ENCODE results near the gene OR10G4. TPM values are rescaled to one million over a fixed set of nuclear protein-coding genes. Genes with fewer than 3 reads are reported as not detected.
"Not testable (repeated sequence)": the region's sequence is repeated elsewhere in the genome, so short reads cannot be mapped to it uniquely, and the experiment has no call there.

OR10G4 gene, protein sequence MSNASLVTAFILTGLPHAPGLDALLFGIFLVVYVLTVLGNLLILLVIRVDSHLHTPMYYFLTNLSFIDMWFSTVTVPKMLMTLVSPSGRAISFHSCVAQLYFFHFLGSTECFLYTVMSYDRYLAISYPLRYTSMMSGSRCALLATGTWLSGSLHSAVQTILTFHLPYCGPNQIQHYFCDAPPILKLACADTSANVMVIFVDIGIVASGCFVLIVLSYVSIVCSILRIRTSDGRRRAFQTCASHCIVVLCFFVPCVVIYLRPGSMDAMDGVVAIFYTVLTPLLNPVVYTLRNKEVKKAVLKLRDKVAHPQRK
- not detected for total RNA-seq

DNA sequence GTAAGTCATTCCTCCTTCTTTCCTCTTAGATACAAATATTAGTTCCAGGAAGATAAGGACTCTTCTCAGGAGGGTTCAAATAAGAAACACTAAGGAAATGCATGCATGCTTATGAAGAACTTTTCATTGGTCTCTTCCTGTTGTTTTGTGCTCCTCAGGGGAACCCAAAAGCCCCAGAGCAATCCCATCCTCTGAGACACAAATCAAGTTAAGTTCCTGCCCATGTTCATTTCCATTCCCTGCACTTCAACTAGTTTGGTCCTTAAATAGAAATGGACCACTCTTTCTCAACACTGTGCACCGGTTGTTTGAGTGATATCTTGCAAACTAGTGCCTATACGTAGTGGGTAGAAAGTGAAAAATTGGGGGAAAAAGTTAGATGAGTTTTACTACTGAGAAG lies at the start of gene OR10G4:
Gene OR10G4, plus strand, starts transcription at position 301 of the 400 bp plus-strand sequence. CDS start 2,578 bp downstream, outside the sequence.
- no peak for DNase-seq

DNA sequence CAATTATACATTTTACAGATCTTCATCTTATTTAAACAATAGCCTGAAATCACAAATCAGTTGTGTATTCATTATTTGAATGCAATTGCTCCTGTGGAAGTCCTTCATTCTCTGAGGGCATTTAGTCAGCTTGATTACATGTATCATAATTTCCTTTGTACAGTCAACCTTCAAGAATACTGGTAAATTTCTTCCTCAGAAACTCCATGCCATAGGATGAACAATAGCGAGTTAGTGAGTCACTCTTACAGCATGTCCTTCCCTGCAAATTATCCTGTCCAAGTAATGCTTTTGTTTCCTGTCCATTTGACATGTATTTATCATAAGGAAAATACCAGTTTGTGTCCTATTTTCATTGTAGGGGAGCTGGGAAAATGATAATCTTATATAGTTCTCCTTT lies 39.0 kb upstream of the OR10G4 start:
- no peak for DNase-seq

DNA sequence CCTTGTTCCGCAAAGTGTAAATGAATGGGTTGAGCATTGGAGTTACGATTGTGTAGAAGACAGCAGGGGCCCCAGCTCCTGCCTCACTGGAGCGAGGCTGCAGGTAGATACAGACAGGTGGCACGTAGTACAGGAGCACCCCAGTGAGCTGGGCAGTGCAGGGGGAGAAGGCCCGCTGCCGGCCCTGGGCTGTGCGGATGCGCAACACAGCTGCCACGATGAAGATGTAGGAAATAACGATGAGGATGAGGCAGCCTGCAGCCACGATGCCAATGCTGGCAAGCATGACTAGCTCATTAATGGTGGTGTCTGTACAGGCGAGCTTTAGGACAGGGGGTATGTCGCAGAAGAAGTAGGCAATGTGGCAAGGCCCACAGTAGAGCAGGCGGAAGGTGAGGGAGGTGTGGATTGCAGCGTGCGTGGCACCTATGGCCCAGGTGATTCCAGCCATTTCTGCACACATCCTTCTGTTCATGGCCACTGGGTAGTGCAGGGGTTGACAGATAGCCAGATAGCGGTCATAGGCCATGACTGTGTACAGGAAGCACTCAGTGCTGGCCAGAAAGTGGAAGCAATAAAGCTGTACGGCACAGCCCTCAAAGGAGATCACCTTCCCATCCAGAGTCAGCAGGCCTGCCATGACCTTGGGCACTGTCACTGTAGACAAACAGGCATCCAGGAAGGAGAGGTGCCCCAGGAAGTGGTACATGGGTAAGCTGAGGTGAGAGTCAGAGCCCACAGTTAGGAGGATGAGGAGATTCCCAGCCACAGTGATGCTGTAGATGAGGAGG lies 35.8 kb upstream of the OR10G4 start:
- no peak for DNase-seq

DNA sequence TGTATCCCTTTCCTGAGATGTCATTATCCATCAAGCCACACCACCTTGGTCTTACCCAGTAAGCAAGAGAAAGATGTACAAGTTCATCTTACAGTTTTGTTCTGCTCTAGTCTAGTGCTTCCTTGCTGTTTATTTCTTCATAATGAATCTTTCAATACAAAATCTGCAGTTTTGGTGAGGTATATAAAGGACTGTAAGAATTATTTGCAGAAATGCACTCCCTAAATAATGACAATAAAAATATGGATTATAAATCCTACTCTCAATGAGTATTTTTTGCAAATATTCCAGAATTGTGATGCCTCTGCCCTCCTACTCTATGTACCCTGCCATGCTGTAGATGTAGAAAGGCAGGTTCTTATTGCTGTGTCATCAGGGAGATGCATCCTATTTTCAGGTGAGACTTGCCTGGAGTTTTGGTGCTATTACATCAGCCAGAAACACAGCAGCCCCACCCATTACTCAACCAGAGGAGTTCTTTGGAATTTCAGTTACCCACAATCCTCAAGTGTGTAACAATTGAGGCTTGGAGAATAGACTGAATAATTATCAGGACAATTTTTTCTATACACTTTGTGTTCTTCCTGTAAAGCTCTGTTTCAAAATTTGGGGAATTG lies 35.0 kb upstream of the OR10G4 start, which contains the start of gene OR10S1:
Gene OR10S1, minus strand, starts transcription at position 51 of the 617 bp plus-strand sequence. CDS start 117 bp downstream, outside the sequence.
- DNase-seq = no peak

DNA sequence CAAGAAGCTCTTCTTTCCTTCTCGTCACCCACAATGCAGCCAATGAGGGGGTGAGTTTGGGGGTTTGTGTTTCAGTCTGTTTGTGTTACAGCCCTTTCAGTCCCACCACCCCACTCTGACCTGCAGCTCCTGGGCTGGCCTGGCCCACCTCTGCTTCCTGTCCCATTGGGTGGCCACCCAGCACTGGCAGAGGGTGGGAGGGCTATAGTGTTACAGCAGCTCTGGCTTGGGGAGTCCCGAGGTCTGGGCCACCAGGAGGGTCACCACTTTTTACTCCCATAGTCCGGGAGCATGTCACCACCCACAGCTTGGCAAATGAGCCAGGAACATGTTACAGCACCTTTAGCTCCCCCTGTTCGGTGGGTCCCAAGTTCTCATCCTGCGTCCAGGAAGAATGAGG lies 33.5 kb upstream of the OR10G4 start:
- no peak for DNase-seq

DNA sequence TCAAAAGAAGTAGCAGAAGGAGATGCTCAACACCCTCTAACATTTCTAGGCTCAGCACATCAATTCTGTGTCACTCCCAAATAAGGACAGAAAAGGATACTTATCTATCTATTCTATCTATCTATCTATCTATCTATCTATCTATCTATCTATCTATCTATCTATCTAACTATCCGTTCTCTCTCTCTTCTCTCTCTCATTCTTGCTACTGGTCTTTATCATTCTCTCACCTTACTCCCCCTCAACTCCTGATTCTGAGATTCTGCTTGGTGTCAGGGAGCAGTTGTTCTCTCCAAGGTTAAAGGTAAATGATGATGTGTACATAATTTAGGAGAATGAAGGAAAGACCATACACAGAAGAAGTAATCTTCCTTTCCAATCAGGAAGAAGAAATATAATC lies 17.7 kb upstream of the OR10G4 start, which contains the start of gene OR10G6:
Gene OR10G6, minus strand, starts transcription at position 43 of the 400 bp plus-strand sequence. Its CDS starts 0 bp downstream, at position 43.
- no peak for DNase-seq

DNA sequence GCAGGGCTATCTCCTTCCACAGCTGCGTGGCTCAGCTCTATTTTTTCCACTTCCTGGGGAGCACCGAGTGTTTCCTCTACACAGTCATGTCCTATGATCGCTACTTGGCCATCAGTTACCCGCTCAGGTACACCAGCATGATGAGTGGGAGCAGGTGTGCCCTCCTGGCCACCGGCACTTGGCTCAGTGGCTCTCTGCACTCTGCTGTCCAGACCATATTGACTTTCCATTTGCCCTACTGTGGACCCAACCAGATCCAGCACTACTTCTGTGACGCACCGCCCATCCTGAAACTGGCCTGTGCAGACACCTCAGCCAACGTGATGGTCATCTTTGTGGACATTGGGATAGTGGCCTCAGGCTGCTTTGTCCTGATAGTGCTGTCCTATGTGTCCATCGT lies 3.0 kb downstream of the OR10G4 start:
- not testable (repeated sequence) for DNase-seq

DNA sequence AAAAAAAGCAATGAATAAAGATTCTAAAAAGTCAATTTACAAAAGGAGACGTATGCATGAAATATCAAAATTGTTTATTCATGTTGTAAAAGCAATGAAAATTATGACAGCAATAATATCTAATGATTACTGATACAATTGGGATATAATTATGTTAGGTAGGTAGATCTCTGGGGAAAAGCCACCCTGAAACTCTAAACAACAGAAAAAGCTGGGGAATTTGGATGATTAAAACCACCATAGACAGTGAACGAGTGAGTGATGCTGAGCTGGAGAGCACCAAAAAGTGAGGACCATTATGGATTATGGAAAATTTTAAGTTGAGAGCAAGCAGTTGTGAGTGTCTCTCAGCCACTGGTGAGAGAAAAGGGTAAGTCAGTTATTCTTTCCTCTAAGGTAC lies 13.7 kb downstream of the OR10G4 start, which contains the start of gene OR10G8:
Gene OR10G8, plus strand, starts transcription at position 301 of the 400 bp plus-strand sequence. CDS start 2,825 bp downstream, outside the sequence.
- no peak for DNase-seq

DNA sequence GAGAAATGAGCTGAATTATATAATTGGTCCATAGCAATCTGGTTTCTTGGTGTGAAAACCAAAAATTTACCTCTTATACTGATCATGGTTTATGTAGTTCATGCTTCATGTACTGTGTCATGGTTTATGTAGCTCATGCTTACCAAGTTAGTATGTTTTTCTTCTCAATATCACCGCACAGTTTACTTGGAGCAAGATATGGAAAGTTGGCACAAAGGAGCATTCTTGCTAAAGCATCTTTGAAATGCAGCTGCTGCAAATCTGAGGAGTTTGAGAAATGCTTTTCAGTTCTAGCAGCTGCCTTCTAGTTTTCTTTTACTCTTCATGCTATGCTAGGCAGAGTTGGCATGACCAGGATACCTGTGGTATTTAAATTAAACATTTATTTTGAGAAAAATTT lies 23.9 kb downstream of the OR10G4 start:
- DNase-seq = peak; percentile 77

DNA sequence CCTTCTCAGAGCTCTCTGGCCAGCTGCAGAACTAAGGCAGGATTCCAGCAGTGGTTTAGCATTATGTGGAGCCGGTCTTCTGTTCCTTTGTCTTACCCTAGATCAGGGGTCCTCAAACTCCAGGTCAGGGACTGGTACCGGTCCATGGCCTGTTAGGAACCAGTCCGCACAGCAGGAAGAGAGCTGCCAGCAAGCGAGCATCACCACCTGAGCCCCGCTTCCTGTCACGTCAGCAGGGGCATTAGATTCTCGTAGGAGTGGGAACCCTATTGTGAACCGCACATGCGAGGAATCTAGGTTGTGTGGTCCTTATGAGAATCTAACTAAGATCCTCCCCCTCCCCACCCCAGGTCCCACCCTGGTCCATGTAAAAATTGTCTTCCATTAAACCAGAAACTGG lies 26.8 kb downstream of the OR10G4 start:
- DNase-seq = no peak

DNA sequence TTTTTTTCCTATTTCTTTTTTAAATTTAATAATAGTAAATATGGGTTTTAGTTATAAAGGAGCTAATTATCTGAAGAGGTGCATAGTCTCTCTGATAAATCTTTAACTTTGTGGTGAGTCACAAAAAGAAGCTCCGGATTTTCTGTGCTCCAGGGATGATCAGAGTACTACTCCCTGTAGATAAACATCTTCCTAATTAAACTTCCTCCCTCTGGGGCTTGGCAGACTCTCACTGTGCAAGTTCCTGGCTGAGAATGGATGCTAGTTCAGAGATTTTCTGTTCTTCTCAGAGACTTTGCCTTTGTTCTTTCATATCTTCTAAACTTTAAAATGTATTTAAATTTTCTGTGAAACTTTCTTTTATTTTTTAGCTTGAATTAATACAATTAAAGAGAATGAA lies 28.5 kb downstream of the OR10G4 start, which contains the start of gene OR10G7:
Gene OR10G7, minus strand, starts transcription at position 72 of the 400 bp plus-strand sequence. CDS start 2,324 bp downstream, outside the sequence.
- no peak for DNase-seq

DNA sequence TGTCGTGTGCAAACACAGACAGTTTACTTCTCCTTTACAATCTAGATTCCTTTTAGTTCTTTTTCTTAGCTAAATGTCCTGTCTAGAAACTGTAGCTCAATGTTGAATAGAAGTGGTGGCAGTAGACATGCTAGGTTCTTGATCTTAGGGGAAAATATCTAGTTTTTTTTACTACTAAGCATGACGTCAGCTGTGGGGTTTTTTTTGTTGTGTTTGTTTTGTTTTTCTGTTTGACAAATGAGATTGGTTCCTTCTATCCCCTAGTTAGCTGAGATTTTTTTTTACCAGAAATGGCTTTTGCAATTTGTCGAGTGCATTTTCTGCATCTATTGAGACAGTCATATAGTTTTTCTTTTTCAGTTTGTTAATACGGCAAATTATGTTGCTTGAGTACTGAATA lies 30.6 kb downstream of the OR10G4 start:
- no peak for DNase-seq

DNA sequence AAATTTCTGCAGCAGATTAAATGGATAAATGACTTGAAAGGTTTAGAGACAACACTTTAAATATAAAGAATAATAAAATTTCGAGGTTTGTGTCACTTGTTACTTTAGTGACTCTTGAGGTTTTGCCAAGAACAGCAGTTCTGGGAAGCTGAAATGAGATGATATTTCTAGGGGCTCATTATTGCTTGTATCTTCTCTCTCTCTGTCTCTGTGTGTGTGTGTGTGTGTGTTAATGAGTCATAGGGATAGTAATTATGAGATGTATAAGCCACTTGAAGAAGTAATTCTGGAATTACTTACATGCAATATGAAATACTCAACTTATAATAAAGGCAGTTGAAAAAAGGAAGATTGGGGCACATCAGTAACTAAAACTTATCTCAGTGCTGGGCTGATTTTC lies 38.0 kb downstream of the OR10G4 start:
- DNase-seq = no peak

DNA sequence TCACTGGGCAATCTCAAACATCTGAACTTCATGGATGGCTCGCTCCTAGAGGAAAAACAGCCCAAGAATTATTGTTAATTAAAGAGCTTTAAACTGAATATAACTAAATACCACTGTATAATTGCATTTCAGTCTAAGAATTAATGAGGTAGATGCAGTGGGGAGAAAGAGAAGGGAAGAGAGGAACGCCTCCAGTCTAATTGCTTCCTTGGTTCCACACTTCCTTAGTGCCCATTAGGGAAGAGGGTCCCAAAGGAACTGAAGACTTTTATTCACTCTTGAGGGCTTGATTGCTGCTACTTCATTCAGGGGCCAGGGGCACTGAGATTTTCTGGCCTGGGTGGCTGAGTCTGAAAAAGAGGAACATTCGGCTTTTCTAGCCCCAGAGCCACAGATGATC lies 40.2 kb downstream of the OR10G4 start:
- DNase-seq = no peak

Other genes starting within 250 kb of the OR10G4 start
- gene OR6M1, start 206.6 kb upstream of the OR10G4 start, total RNA-seq = not detected
- gene TMEM225, start 127.3 kb upstream of the OR10G4 start, total RNA-seq = not detected
- gene OR8D4, start 110.8 kb upstream of the OR10G4 start, total RNA-seq = 0.21 TPM
- gene OR4D5, start 73.4 kb upstream of the OR10G4 start, total RNA-seq = not detected
- gene OR6T1, start 69.2 kb upstream of the OR10G4 start, total RNA-seq = not detected
- gene OR10S1, start 35.2 kb upstream of the OR10G4 start, total RNA-seq = not detected
- not detected for gene OR10G6, start 17.8 kb upstream of the OR10G4 start, total RNA-seq
- gene OR10G9, start 10.0 kb downstream of the OR10G4 start, total RNA-seq = not detected
- not detected for gene OR10G8, start 13.8 kb downstream of the OR10G4 start, total RNA-seq
- not detected for gene OR10G7, start 28.3 kb downstream of the OR10G4 start, total RNA-seq
- gene VWA5A, start 102.5 kb downstream of the OR10G4 start, total RNA-seq = 110 TPM
- gene OR10D3, start 170.3 kb downstream of the OR10G4 start, total RNA-seq = 0.31 TPM
- gene OR8G1, start 228.1 kb downstream of the OR10G4 start, total RNA-seq = not detected
- not detected for gene OR8G5, start 243.4 kb downstream of the OR10G4 start, total RNA-seq

All from tongue (tissue), 2 donors.